GM12892 (cell line): ENCODE results near the gene CAMTA1.

Source experiments
- POLR2A ChIP-seq: IDR thresholded peaks from 2 replicates; pipeline ENCODE4 v1.6.1; 2011; ENCODE audit warnings: low read depth, low read length, control low read depth
- TAF1 ChIP-seq: IDR thresholded peaks from 2 replicates; pipeline ENCODE4 v1.6.1; 2011; ENCODE audit warnings: low read depth, mild to moderate bottlenecking, control low read depth, low read length, borderline replicate concordance

DNA sequence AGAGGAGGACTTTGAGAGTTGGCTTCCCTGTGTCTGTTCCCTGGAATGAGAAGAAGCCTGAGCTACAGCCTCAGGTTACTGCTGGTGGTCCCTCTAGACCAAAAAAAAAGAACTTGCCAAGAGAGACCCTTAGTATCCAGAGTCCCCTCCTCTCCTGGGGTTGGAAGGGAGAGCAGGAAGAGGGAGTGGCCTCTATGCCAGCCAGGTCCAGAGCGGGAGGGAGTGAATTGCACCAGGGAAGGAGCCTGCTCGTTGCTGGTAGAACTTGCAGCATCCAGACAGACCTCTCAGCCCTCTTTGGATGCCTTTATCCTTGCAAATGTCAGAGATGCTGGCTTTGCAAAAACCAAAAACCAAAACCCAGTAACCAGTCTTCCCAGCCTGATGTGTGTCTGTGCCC is 494.5 kb downstream of the CAMTA1 start:
- TF ChIP-seq POLR2A (no peak), TAF1 (no peak)
